ENCODE data around the gene MIOX. TPM values are rescaled to one million over a fixed set of nuclear protein-coding genes. Genes with fewer than 3 reads are reported as not detected.

Gene MIOX
- total RNA-seq, 4 donors from 2014 or later = not detected

GRCh38 chr22:50461979-50462540 lies 24.6 kb upstream of the MIOX start:
- H3K27me3 ChIP-seq = no peaks in the 10 kb centered on the region
- no peaks in the 10 kb centered on the region for H3K9me3 ChIP-seq
- H3K27ac ChIP-seq = no peak overlapping the region
- peaks cover 98% of the 10 kb centered on the region for H3K36me3 ChIP-seq
- WGBS = 91% methylated on average over 9 of the region's 30 CpGs
- H3K4me3 ChIP-seq = no peak overlapping the region
- H3K4me1 ChIP-seq = peaks cover 14% of the 10 kb centered on the region
- TF ChIP-seq POLR2A (IDR thresholded peaks at IDR 0.05) (no peak), CTCF (IDR thresholded peaks at IDR 0.05) (no peak), EP300 (IDR thresholded peaks at IDR 0.05) (no peak), POLR2AphosphoS5 (IDR thresholded peaks at IDR 0.05) (no peak)
- DNase-seq (ENCODE audit: low spot score in 2 of 2) = no peak

- Histone ChIP-seq H3K36me3 (peaks cover 97% of the 10 kb centered on the region), H3K4me1 (peaks cover 14% of the 10 kb centered on the region), H3K27me3 (no peaks in the 10 kb centered on the region), H3K4me3 (no peak overlapping the region), H3K27ac (no peak overlapping the region), H3K9me3 (no peaks in the 10 kb centered on the region)
- no peak for DNase-seq (ENCODE audit: low spot score in 2 of 2)
- 90% methylated on average over 21 of the region's 28 CpGs for WGBS
- TF ChIP-seq POLR2AphosphoS5 (IDR thresholded peaks at IDR 0.05) (no peak), CTCF (IDR thresholded peaks at IDR 0.05) (no peak), EP300 (IDR thresholded peaks at IDR 0.05) (no peak), POLR2A (IDR thresholded peaks at IDR 0.05) (no peak)
These were observed 23.3 kb upstream of the MIOX start for GRCh38 chr22:50463188-50463900.

GRCh38 chr22:50464451-50464850 lies 22.2 kb upstream of the MIOX start:
- Histone ChIP-seq H3K27ac (no peak overlapping the region), H3K9me3 (no peaks in the 10 kb centered on the region), H3K27me3 (no peaks in the 10 kb centered on the region), H3K4me1 (peaks cover 21% of the 10 kb centered on the region), H3K36me3 (peaks cover 86% of the 10 kb centered on the region), H3K4me3 (no peak overlapping the region)
- no peak for DNase-seq (ENCODE audit: low spot score in 2 of 2)
- WGBS = no CpG with 5 or more reads among the region's 24 CpGs
- TF ChIP-seq POLR2AphosphoS5 (IDR thresholded peaks at IDR 0.05) = no peak
- TF ChIP-seq EP300 (IDR thresholded peaks at IDR 0.05) = no peak
- TF ChIP-seq POLR2A (IDR thresholded peaks at IDR 0.05) = no peak
- no peak for TF ChIP-seq CTCF (IDR thresholded peaks at IDR 0.05)

- H3K36me3 ChIP-seq = peaks cover 77% of the 10 kb centered on the region
- DNase-seq (ENCODE audit: low spot score in 2 of 2) = no peak
- no peak for TF ChIP-seq EP300 (IDR thresholded peaks at IDR 0.05)
- no peak for TF ChIP-seq POLR2A (IDR thresholded peaks at IDR 0.05)
- no peak for TF ChIP-seq POLR2AphosphoS5 (IDR thresholded peaks at IDR 0.05)
- TF ChIP-seq CTCF (IDR thresholded peaks at IDR 0.05) = no peak
- no peak overlapping the region for H3K4me3 ChIP-seq
- H3K4me1 ChIP-seq = peaks cover 29% of the 10 kb centered on the region
- H3K27ac ChIP-seq = no peak overlapping the region
- no peaks in the 10 kb centered on the region for H3K9me3 ChIP-seq
- no peaks in the 10 kb centered on the region for H3K27me3 ChIP-seq
- 98% methylated on average over 20 of the region's 30 CpGs for WGBS
These were observed 21.4 kb upstream of the MIOX start for GRCh38 chr22:50465066-50465930.

- H3K4me1 ChIP-seq = peaks cover 36% of the 10 kb centered on the region
- H3K27me3 ChIP-seq = no peaks in the 10 kb centered on the region
- TF ChIP-seq CTCF (IDR thresholded peaks at IDR 0.05) (no peak), EP300 (IDR thresholded peaks at IDR 0.05) (no peak), POLR2AphosphoS5 (IDR thresholded peaks at IDR 0.05) (no peak), POLR2A (IDR thresholded peaks at IDR 0.05) (no peak)
- H3K9me3 ChIP-seq = no peaks in the 10 kb centered on the region
- 83% methylated on average over 9 of the region's 24 CpGs for WGBS
- H3K27ac ChIP-seq = no peak overlapping the region
- DNase-seq (ENCODE audit: low spot score in 2 of 2) = no peak
- peaks cover 57% of the 10 kb centered on the region for H3K36me3 ChIP-seq
- H3K4me3 ChIP-seq = no peak overlapping the region
These were observed 19.3 kb upstream of the MIOX start for GRCh38 chr22:50467341-50467740.

Measured in suprapubic skin (tissue), 4 donors.